ENCODE data around the gene CYP3A4.
"Not testable (repeated sequence)": the region's sequence is repeated elsewhere in the genome, so short reads cannot be mapped to it uniquely, and the experiment has no call there.

Gene CYP3A4

GRCh38 chr7:99784007-99784406 lies at the start of gene CYP3A4:
Gene CYP3A4, minus strand, starts transcription at chr7:99784184. Its CDS starts 103 bp downstream, at chr7:99784081.
- no peak for DNase-seq (ENCODE audit: low read depth in 2 of 2)

GRCh38 chr7:99833289-99833877 lies 49.4 kb upstream of the CYP3A4 start:
- no peak for DNase-seq (ENCODE audit: low read depth in 2 of 2)

- DNase-seq (ENCODE audit: low read depth in 2 of 2): no peak
Measured at GRCh38 chr7:99831595-99831994, 47.6 kb upstream of the CYP3A4 start.

GRCh38 chr7:99829524-99830160 lies 45.7 kb upstream of the CYP3A4 start:
- no peak for DNase-seq (ENCODE audit: low read depth in 2 of 2)

GRCh38 chr7:99828811-99829210 lies 44.8 kb upstream of the CYP3A4 start:
- DNase-seq (ENCODE audit: low read depth in 2 of 2): no peak

- DNase-seq (ENCODE audit: low read depth in 2 of 2): no peak
Measured at GRCh38 chr7:99827040-99827778, 43.2 kb upstream of the CYP3A4 start.

GRCh38 chr7:99825873-99826272 lies 41.9 kb upstream of the CYP3A4 start:
- no peak for DNase-seq (ENCODE audit: low read depth in 2 of 2)

GRCh38 chr7:99825452-99825851 lies 41.5 kb upstream of the CYP3A4 start:
- no peak for DNase-seq (ENCODE audit: low read depth in 2 of 2)

GRCh38 chr7:99824091-99824490 lies 40.1 kb upstream of the CYP3A4 start:
- DNase-seq (ENCODE audit: low read depth in 2 of 2): no peak

GRCh38 chr7:99822731-99823718 lies 39.0 kb upstream of the CYP3A4 start:
- no peak for DNase-seq (ENCODE audit: low read depth in 2 of 2)

- no peak for DNase-seq (ENCODE audit: low read depth in 2 of 2)
Measured at GRCh38 chr7:99820408-99821027, 36.5 kb upstream of the CYP3A4 start.

- no peak for DNase-seq (ENCODE audit: low read depth in 2 of 2)
Measured at GRCh38 chr7:99808766-99809165, 24.8 kb upstream of the CYP3A4 start.

GRCh38 chr7:99806839-99807478 lies 23.0 kb upstream of the CYP3A4 start:
- DNase-seq (ENCODE audit: low read depth in 2 of 2): no peak

GRCh38 chr7:99805641-99806040 lies 21.7 kb upstream of the CYP3A4 start:
- no peak for DNase-seq (ENCODE audit: low read depth in 2 of 2)

- DNase-seq (ENCODE audit: low read depth in 2 of 2): not testable (repeated sequence)
Measured at GRCh38 chr7:99803118-99803517, 19.1 kb upstream of the CYP3A4 start.

- not testable (repeated sequence) for DNase-seq (ENCODE audit: low read depth in 2 of 2)
Measured at GRCh38 chr7:99801407-99801806, 17.4 kb upstream of the CYP3A4 start.

- DNase-seq (ENCODE audit: low read depth in 2 of 2): no peak
Measured at GRCh38 chr7:99798972-99799371, 15.0 kb upstream of the CYP3A4 start.

GRCh38 chr7:99795864-99796263 lies 11.9 kb upstream of the CYP3A4 start:
- not testable (repeated sequence) for DNase-seq (ENCODE audit: low read depth in 2 of 2)

- no peak for DNase-seq (ENCODE audit: low read depth in 2 of 2)
Measured at GRCh38 chr7:99794585-99795502, 10.9 kb upstream of the CYP3A4 start.

- DNase-seq (ENCODE audit: low read depth in 2 of 2): no peak
Measured at GRCh38 chr7:99793443-99793842, 9.5 kb upstream of the CYP3A4 start.
